Fibroblast of lung (primary cell): ENCODE results near the gene PPP2R3B. TPM values are rescaled to one million over a fixed set of nuclear protein-coding genes. Genes with fewer than 3 reads are reported as not detected.
"Not testable (repeated sequence)": the region's sequence is repeated elsewhere in the genome, so short reads cannot be mapped to it uniquely, and the experiment has no call there.

Experiments used
- DNase-seq, 2 donors: peaks; one replicate each; pipeline versions ENCODE4 v3.0.0 to v3.0.0-alpha.2; 2010; ENCODE audit warnings: low read depth in 2 of 2
- H2AFZ ChIP-seq: 2 replicates; pipeline ENCODE4 v1.5.1; 2012; ENCODE audit warnings: low read length, control low read depth, inconsistent platforms
- H3K27ac ChIP-seq: 2 replicates; pipeline ENCODE4 v1.5.1; 2011; ENCODE audit warnings: low read length, control low read depth; ENCODE audit not compliant: insufficient read depth
- H3K27me3 ChIP-seq: 2 replicates; pipeline ENCODE4 v1.5.1; 2011; ENCODE audit warnings: mild to moderate bottlenecking, low read length; ENCODE audit not compliant: control insufficient read depth, insufficient read depth
- H3K36me3 ChIP-seq: 2 replicates; pipeline ENCODE4 v1.5.1; 2011; ENCODE audit warnings: low read length; ENCODE audit not compliant: control insufficient read depth, insufficient read depth
- H3K4me1 ChIP-seq: 2 replicates; pipeline ENCODE4 v1.5.1; 2011; ENCODE audit warnings: low read length; ENCODE audit not compliant: control insufficient read depth, insufficient read depth; ENCODE audit errors: extremely low read depth
- H3K4me2 ChIP-seq: 2 replicates; pipeline ENCODE4 v1.5.1; 2011; ENCODE audit warnings: low read length, control low read depth; ENCODE audit not compliant: insufficient read depth; ENCODE audit errors: extremely low read depth
- H3K4me3 ChIP-seq, 4 experiments: fragments of 200-600 bp in 1 of 4; sonication (generic) in 1 of 4; replicated peaks in 1 of 4; 2 replicates each; pipeline ENCODE4 v1.5.1; 2011 to 2016; ENCODE audit warnings: low read length in 4 of 4, low read depth in 3 of 4, mild to moderate bottlenecking in 3 of 4, control low read depth in 2 of 4, inconsistent platforms in 1 of 4, mixed read lengths in 1 of 4; ENCODE audit not compliant: insufficient read depth in 1 of 4; ENCODE audit errors: control extremely low read depth in 1 of 4
- H3K79me2 ChIP-seq: 2 replicates; pipeline ENCODE4 v1.5.1; 2012; ENCODE audit warnings: mild to moderate bottlenecking, low read length, inconsistent platforms; ENCODE audit not compliant: control insufficient read depth, insufficient read depth
- H3K9ac ChIP-seq: 2 replicates; pipeline ENCODE4 v1.5.1; 2011; ENCODE audit warnings: mild to moderate bottlenecking, low read length, control low read depth; ENCODE audit not compliant: insufficient read depth
- H3K9me3 ChIP-seq: 2 replicates; pipeline ENCODE4 v1.5.1; 2012; ENCODE audit warnings: low read depth, low read length; ENCODE audit not compliant: control insufficient read depth, insufficient read depth
- H4K20me1 ChIP-seq: 2 replicates; pipeline ENCODE4 v1.5.1; 2011; ENCODE audit warnings: low read length; ENCODE audit not compliant: control insufficient read depth, insufficient read depth; ENCODE audit errors: extremely low read depth
- EZH2 ChIP-seq: IDR thresholded peaks from 2 replicates; pipeline ENCODE4 v1.5.1; 2012; ENCODE audit warnings: low read length, control low read depth, mild to moderate bottlenecking; ENCODE audit errors: missing control alignments
- polyA plus RNA-seq, 2 donors: library from polyadenylated mRNA; depleted of rRNA in 1 of 2; stranded (reverse) in 1 of 2; unstranded in 1 of 2; fragments of >200 nt; gene quantifications; 2 replicates each; pipeline ENCODE4 v1.2.1, GENCODE V29; 2011 to 2012; ENCODE audit warnings: missing spikeins in 1 of 2
- total RNA-seq: library from RNA; depleted of rRNA; stranded (reverse); fragments of >200 nt; gene quantifications from 2 replicates; pipeline ENCODE4 v1.2.1, GENCODE V29; 2014
- TF ChIP-seq, protein P1 (sequence below), 2 donors: IDR thresholded peaks in 1 of 2; conservative IDR thresholded peaks in 1 of 2; 1 replicate in 1 of 2; 2 replicates in 1 of 2; pipeline ENCODE4 v1.5.1; 2011 to 2012; ENCODE audit warnings: low read length in 2 of 2, control low read depth in 1 of 2, inconsistent platforms in 1 of 2, low read depth in 1 of 2, mild to moderate bottlenecking in 1 of 2

The PPP2R3B gene
- total and polyA plus RNA-seq, 2 donors (not counting 1 experiment from before 2014, with no cell fraction given): 3.2 to 14.7 TPM

DNA sequence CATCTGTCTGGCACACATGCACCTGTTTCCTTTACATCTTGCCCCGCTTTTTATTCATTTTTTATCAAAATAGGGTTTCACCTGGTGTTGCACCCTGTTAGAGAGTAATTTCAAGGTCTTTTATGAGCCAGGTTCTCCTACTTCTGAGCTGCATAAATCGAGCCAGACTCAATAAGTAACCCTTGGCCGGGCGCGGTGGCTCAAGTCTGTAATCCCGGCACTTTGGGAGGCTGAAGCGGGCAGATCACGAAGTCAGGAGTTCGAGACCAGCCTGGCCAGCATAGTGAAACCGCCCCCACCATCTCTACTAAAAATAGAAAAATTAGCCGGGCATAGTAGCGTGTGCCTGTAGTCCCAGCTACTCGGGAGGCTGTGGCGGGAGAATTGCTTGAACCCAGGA lies 1.0 kb upstream of the PPP2R3B start:
- no peaks in the 10 kb centered on the region for H4K20me1 ChIP-seq
- TF ChIP-seq, protein P1, sequence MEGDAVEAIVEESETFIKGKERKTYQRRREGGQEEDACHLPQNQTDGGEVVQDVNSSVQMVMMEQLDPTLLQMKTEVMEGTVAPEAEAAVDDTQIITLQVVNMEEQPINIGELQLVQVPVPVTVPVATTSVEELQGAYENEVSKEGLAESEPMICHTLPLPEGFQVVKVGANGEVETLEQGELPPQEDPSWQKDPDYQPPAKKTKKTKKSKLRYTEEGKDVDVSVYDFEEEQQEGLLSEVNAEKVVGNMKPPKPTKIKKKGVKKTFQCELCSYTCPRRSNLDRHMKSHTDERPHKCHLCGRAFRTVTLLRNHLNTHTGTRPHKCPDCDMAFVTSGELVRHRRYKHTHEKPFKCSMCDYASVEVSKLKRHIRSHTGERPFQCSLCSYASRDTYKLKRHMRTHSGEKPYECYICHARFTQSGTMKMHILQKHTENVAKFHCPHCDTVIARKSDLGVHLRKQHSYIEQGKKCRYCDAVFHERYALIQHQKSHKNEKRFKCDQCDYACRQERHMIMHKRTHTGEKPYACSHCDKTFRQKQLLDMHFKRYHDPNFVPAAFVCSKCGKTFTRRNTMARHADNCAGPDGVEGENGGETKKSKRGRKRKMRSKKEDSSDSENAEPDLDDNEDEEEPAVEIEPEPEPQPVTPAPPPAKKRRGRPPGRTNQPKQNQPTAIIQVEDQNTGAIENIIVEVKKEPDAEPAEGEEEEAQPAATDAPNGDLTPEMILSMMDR (conservative IDR thresholded peaks at IDR 0.05 in 1 of 2, IDR thresholded peaks at IDR 0.05 in 1 of 2; ENCODE audit: low read depth in 1 of 2, low read length in 2 of 2): no peak
- TF ChIP-seq EZH2: no peak
- H2AFZ ChIP-seq: peak overlapping the region; percentile 66
- peak overlapping the region; percentile 55 to 94 (median 78) for H3K4me3 ChIP-seq
- no peaks in the 10 kb centered on the region for H3K9me3 ChIP-seq
- H3K4me2 ChIP-seq: peak overlapping the region; percentile 67
- no peak overlapping the region for H3K9ac ChIP-seq
- no peak overlapping the region for H3K27ac ChIP-seq
- H3K4me1 ChIP-seq: no peaks in the 10 kb centered on the region
- H3K79me2 ChIP-seq: no peaks in the 10 kb centered on the region
- H3K36me3 ChIP-seq: no peaks in the 10 kb centered on the region
- H3K27me3 ChIP-seq: no peaks in the 10 kb centered on the region
- no peak for DNase-seq

DNA sequence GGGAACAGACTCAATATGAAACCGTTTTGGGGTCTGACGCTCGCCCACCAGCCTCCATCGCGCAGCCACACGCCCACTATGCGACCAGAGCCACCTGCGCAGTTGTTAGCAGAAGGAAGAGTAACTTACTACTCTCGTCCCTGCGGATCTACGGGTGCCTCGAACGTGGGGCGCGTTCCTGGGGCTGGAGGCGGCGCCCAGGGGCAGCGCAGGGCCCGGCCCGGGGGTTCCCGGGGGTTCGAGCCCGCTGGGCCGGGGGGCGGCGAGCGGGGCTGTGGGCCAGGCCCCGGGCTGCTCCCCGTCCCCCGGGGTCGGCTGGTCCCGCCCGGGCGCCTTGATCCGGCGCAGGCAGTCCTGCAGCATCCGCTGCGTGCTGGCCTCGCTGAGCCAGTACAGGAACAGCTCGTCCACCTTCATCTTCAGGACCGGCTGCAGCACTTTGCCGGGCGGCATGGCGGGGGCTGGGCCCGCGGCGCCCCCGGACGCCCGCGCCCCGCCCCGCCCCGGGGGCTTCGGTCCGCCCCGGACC lies 404 bp downstream of the PPP2R3B start:
- H3K36me3 ChIP-seq: no peaks in the 10 kb centered on the region
- H3K27me3 ChIP-seq: no peaks in the 10 kb centered on the region
- peak overlapping the region; percentile 14 for H2AFZ ChIP-seq
- H3K79me2 ChIP-seq: no peaks in the 10 kb centered on the region
- TF ChIP-seq, protein P1 (conservative IDR thresholded peaks at IDR 0.05 in 1 of 2, IDR thresholded peaks at IDR 0.05 in 1 of 2; ENCODE audit: low read depth in 1 of 2, low read length in 2 of 2): no peak
- no peak for TF ChIP-seq EZH2
- no peaks in the 10 kb centered on the region for H3K9me3 ChIP-seq
- H3K27ac ChIP-seq: no peak overlapping the region
- H4K20me1 ChIP-seq: no peaks in the 10 kb centered on the region
- H3K9ac ChIP-seq: peak overlapping the region; percentile 100
- peak overlapping the region; percentile 82 for H3K4me2 ChIP-seq
- peak overlapping the region; percentile 41 to 89 (median 68) for H3K4me3 ChIP-seq
- DNase-seq: no peak
- no peaks in the 10 kb centered on the region for H3K4me1 ChIP-seq

DNA sequence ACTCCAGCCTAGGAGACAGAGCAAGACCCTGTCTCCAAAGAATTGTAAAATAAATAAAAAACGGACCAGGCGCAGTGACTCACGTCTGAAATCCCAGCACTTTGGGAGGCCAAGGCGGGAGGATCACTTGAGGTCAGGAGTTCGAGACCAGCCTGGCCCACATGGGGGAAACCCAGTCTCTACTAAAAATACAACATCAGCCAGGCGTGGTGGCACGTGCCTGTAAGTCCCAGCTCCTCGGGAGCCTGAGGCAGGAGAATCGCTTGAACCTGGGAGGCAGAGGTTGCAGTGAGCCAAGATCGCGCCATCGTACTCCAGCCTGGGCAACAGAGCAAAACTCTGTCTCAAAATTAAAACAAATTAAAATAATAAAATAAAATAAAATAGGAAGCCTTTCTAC lies 971 bp downstream of the PPP2R3B start:
- not testable (repeated sequence) for H3K9ac ChIP-seq, H3K4me1 ChIP-seq, H4K20me1 ChIP-seq, H3K27ac ChIP-seq, DNase-seq, H3K79me2 ChIP-seq, H3K9me3 ChIP-seq, H2AFZ ChIP-seq, H3K36me3 ChIP-seq, H3K27me3 ChIP-seq
- peak overlapping the region in 3 of 4 experiments; percentile 47 to 89 (median 89) for H3K4me3 ChIP-seq
- H3K4me2 ChIP-seq: peak overlapping the region; percentile 82
